Neuronal stem cell (in vitro differentiated cells): ENCODE data around the gene GPR143.

Experiments used
- DNase-seq: peaks from one replicate; pipeline ENCODE4 v3.0.0-alpha.2; 2013; ENCODE audit warnings: low spot score
- H2AFZ ChIP-seq: one replicate; pipeline ENCODE4 v1.6.1; 2013; ENCODE audit warnings: mild to moderate bottlenecking, low read length, inconsistent platforms
- H2AK5ac ChIP-seq: 2 replicates; pipeline ENCODE4 v1.6.1; 2013; ENCODE audit warnings: low read depth, mild to moderate bottlenecking, inconsistent platforms, low read length, moderate library complexity, mixed read lengths
- H2BK120ac ChIP-seq: 2 replicates; pipeline ENCODE4 v1.6.1; 2013; ENCODE audit warnings: low read depth, mild to moderate bottlenecking, inconsistent platforms, low read length, moderate library complexity, mixed read lengths
- H2BK12ac ChIP-seq: one replicate; pipeline ENCODE4 v1.6.1; 2013; ENCODE audit warnings: low read length, inconsistent platforms
- H2BK15ac ChIP-seq: 2 replicates; pipeline ENCODE4 v1.6.1; 2013; ENCODE audit warnings: mild to moderate bottlenecking, low read length, inconsistent platforms, mixed read lengths
- H2BK5ac ChIP-seq: one replicate; pipeline ENCODE4 v1.6.1; 2013; ENCODE audit warnings: inconsistent platforms, mild to moderate bottlenecking, low read length, moderate library complexity
- H3K14ac ChIP-seq: one replicate; pipeline ENCODE4 v1.6.1; 2013; ENCODE audit warnings: low read length, inconsistent platforms
- H3K18ac ChIP-seq: 2 replicates; pipeline ENCODE4 v1.6.1; 2013; ENCODE audit warnings: low read length, inconsistent platforms
- H3K23ac ChIP-seq: 2 replicates; pipeline ENCODE4 v1.6.1; 2013; ENCODE audit warnings: low read depth, mild to moderate bottlenecking, mixed read lengths, low read length, inconsistent platforms; ENCODE audit not compliant: poor library complexity
- H3K27ac ChIP-seq: replicated peaks from 3 replicates; pipeline ENCODE4 v1.5.1; 2013; ENCODE audit warnings: low read length, inconsistent platforms
- H3K27me3 ChIP-seq, 3 experiments: 2 replicates each; pipeline ENCODE4 v1.6.1; 2013; ENCODE audit warnings: low read length in 3 of 3, mild to moderate bottlenecking in 2 of 3, inconsistent platforms in 1 of 3, low read depth in 1 of 3, mixed read lengths in 1 of 3, moderate library complexity in 1 of 3; ENCODE audit not compliant: control insufficient read depth in 3 of 3, insufficient read depth in 3 of 3
- H3K36me3 ChIP-seq, 2 donors: replicated peaks in 1 of 2; 2 replicates each; pipeline ENCODE4 v1.6.1; 2013; ENCODE audit warnings: low read length in 2 of 2; ENCODE audit not compliant: control insufficient read depth in 2 of 2, insufficient read depth in 2 of 2
- H3K4ac ChIP-seq: 2 replicates; pipeline ENCODE4 v1.6.1; 2013; ENCODE audit warnings: inconsistent platforms, mild to moderate bottlenecking, low read length, moderate library complexity
- H3K4me1 ChIP-seq, 2 donors: 1 replicate in 1 of 2; 2 replicates in 1 of 2; pipeline ENCODE4 v1.6.1; 2013; ENCODE audit warnings: low read length in 2 of 2, low read depth in 1 of 2; ENCODE audit not compliant: control insufficient read depth in 2 of 2, insufficient read depth in 1 of 2
- H3K4me2 ChIP-seq: one replicate; pipeline ENCODE4 v1.6.1; 2013; ENCODE audit warnings: mild to moderate bottlenecking, low read length, inconsistent platforms; ENCODE audit not compliant: insufficient read depth, poor library complexity, severe bottlenecking
- H3K4me3 ChIP-seq, 2 donors: 2 replicates each; pipeline ENCODE4 v1.5.1; 2013; ENCODE audit warnings: low read length in 2 of 2, mild to moderate bottlenecking in 2 of 2, inconsistent platforms in 1 of 2, moderate library complexity in 1 of 2
- H3K79me1 ChIP-seq: one replicate; pipeline ENCODE4 v1.6.1; 2013; ENCODE audit warnings: low read depth, mild to moderate bottlenecking, inconsistent platforms, low read length, moderate library complexity
- H3K9ac ChIP-seq: one replicate; pipeline ENCODE4 v1.6.1; 2013; ENCODE audit warnings: mild to moderate bottlenecking, low read depth, low read length, inconsistent platforms; ENCODE audit not compliant: poor library complexity
- H3K9me3 ChIP-seq, 2 donors: replicated peaks in 1 of 2; 2 replicates each; pipeline versions ENCODE3 to v1.6.1; 2013; ENCODE audit warnings: low read length in 2 of 2, mild to moderate bottlenecking in 2 of 2, inconsistent platforms in 1 of 2, low read depth in 1 of 2, mixed read lengths in 1 of 2, moderate library complexity in 1 of 2; ENCODE audit not compliant: control insufficient read depth in 2 of 2, insufficient read depth in 1 of 2
- H4K8ac ChIP-seq: one replicate; pipeline ENCODE4 v1.6.1; 2013; ENCODE audit warnings: low read depth, mild to moderate bottlenecking, inconsistent platforms, low read length, moderate library complexity
- H4K91ac ChIP-seq: one replicate; pipeline ENCODE4 v1.6.1; 2013; ENCODE audit warnings: low read length, low read depth, mild to moderate bottlenecking, inconsistent platforms; ENCODE audit not compliant: poor library complexity
- WGBS, 2 donors: extraction: QIAGEN DNeasy Blood & Tissue Kit; methylation state at CpG; one replicate each; pipeline ENCODE4 v1.1.7; 2013; ENCODE audit warnings: missing lambda C conversion rate in 2 of 2, mixed read lengths in 1 of 2; ENCODE audit not compliant: insufficient read length in 2 of 2, insufficient replicate concordance in 1 of 2; ENCODE audit errors: extremely low coverage in 2 of 2; 5-methylcytosine and 5-hydroxymethylcytosine counted together

Gene GPR143

DNA sequence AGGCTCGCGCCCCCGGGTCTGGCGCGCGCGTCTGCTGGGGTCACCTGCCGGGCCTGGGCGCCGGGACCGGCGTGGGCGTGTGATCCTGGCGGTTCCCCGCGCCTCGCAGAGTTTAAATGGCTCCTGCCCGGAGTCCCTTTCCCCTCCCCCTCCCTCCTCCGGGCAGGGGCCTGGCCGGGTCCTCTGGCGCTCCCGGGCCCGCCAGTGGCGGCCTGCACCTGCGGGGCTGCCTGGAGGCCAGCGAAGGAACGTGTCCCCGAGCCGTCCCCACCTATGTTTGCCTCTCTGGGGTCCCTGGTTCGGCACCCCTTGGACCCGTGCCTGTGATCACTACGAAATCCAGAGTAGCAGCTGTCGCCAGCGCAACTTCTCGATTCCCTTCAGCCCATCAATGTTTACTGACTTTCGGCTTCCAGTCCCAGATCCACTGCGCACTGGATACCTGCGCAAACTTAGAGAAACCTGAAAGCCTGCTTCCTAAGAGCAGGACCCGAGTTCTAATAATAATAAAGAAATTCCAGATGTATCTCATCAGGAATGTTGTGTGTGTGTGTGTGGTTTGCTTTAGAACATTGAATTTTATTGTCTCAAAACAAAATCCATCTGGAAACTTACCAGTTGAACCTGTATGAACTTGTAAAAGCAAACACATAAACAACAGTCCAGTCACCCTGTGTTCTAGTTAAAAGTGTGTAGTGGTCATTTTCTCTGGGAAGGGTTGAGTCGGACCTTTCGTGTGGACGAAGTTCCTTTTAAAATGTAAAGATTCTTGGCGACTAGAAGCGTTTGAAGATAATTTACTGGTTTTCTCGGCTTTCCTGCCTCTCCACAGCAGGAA, 21.4 kb upstream of the GPR143 start:
- peaks cover 0 to 2% of the 10 kb centered on the region in 2 donors for H3K9me3 ChIP-seq
- peaks cover 4 to 17% of the 10 kb centered on the region in 2 donors for H3K4me1 ChIP-seq
- no peaks in the 10 kb centered on the region for H3K36me3 ChIP-seq
- H3K18ac ChIP-seq, result peak overlapping the region; percentile 80
- no peak overlapping the region for H3K14ac ChIP-seq
- no peak overlapping the region for H2BK5ac ChIP-seq
- no peak overlapping the region for H3K4ac ChIP-seq
- H3K27me3 ChIP-seq, result no peaks in the 10 kb centered on the region
- peak overlapping the region; percentile 48 for H3K4me2 ChIP-seq
- no peak overlapping the region for H2BK12ac ChIP-seq
- H4K91ac ChIP-seq, result no peak overlapping the region
- H3K23ac ChIP-seq, result no peak overlapping the region
- H3K27ac ChIP-seq, result peak overlapping the region; percentile 79
- no peaks in the 10 kb centered on the region for H3K79me1 ChIP-seq
- no peak for DNase-seq
- H2BK120ac ChIP-seq, result no peak overlapping the region
- H2AFZ ChIP-seq, result peak overlapping the region; percentile 81
- WGBS, 2 donors, result no CpG with 5 or more reads among the region's 45 CpGs
- peak overlapping the region; percentile 75 to 92 for H3K4me3 ChIP-seq
- no peak overlapping the region for H4K8ac ChIP-seq
- H2BK15ac ChIP-seq, result no peak overlapping the region
- H3K9ac ChIP-seq, result peak overlapping the region; percentile 83
- no peak overlapping the region for H2AK5ac ChIP-seq

DNA sequence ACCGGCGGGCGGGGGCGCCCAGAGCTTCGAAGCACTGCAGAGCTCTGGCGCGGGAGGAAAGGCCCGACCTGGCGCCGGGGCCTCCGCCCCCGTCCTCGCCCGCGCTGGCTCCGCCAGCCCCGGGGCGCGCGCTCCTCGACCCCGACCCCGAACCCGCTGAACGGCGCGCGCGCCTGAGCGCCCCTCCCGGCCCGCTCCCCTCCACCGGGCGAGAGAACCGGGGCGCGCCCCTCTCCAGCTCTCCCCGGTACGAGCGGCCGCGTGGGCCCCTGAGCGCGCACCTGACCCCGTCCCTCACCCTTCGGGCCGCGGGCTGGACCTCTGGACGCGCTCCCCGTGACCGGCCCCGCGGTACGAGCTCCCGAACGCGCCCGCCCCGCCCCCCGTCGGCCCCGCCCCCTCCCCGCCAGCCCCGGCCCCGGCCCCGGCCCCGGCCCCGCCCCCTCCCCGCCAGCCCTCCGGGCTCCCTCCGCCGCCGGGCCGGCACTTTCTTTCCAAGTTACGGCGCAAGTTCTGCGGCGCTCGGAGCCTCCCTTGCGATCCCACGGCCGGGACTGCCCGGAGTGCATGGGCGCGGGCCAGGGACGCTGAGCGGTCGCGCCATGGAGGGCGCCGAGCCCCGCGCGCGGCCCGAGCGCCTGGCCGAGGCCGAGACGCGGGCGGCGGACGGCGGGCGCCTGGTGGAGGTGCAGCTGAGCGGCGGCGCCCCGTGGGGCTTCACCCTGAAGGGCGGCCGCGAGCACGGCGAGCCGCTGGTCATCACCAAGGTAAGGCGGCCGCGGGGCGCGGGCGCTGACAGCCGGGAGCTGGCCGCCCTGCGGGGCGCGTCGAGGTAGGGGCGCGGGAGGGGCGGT, 20.5 kb upstream of the GPR143 start, which contains the start of gene SHROOM2:
Gene SHROOM2, plus strand, starts transcription at position 486 of the 854 bp plus-strand sequence. Its CDS starts 117 bp downstream, at position 603.
- Histone ChIP-seq H3K4ac (no peak within 1 kb of the TSS), H3K36me3 (no peaks in the 10 kb centered on the region), H2BK5ac (peak within 1 kb of the TSS; percentile 39), H3K27me3 (no peaks in the 10 kb centered on the region), H4K8ac (no peak within 1 kb of the TSS), H2AFZ (peak within 1 kb of the TSS; percentile 81), H3K27ac (peak within 1 kb of the TSS; percentile 79), H4K91ac (no peak within 1 kb of the TSS), H3K14ac (no peak within 1 kb of the TSS), H3K4me2 (peak within 1 kb of the TSS; percentile 54), H3K9ac (peak within 1 kb of the TSS; percentile 83), H3K4me3 (peak within 1 kb of the TSS; percentile 75 to 92), H2BK15ac (no peak within 1 kb of the TSS), H3K18ac (peak within 1 kb of the TSS; percentile 87), H3K23ac (no peak within 1 kb of the TSS), H3K4me1 (peaks cover 4 to 17% of the 10 kb centered on the region in 2 donors), H3K9me3 (peaks cover 0 to 2% of the 10 kb centered on the region in 2 donors), H2BK120ac (no peak within 1 kb of the TSS), H3K79me1 (no peaks in the 10 kb centered on the region), H2AK5ac (no peak within 1 kb of the TSS), H2BK12ac (no peak within 1 kb of the TSS)
- DNase-seq, result no peak
- no CpG with 5 or more reads among the region's 132 CpGs for WGBS, 2 donors

DNA sequence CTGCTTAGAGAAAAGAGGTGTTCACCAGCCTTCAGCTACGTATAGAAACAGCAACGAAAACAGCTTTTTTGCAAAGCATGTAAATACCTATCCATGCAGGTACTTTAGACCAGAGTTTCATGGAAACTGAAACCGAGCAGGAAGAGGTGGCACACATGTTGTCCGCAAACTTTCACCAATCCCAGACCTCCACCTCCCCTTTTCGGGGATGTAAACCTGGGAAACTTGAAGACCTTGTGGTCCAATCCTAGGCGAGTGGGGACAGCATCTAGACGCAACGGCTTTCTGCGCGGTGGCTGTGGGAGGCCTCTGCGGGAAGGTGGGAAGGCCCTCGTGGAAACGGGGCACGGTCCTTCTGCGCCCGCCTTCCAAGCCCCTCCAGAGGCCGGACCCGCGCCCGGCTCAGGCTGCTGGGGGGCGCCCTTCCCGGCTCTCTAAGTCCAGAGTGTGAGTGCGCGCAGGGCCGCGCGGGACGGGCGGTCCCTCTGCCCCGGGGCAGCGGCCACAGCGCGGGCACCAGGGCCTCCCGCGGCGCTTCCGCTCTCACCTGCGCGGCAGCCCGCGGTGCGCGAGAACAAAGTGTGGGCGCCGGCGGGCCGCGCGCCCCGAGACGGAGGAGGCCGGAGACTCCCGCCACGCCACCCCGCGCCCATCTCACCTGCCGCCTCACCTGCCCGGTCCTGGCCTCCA, 19.8 kb upstream of the GPR143 start:
- H3K14ac ChIP-seq, result no peak overlapping the region
- H2BK12ac ChIP-seq, result no peak overlapping the region
- H3K4me3 ChIP-seq, result peak overlapping the region; percentile 75 to 88
- peak overlapping the region; percentile 78 for H2AFZ ChIP-seq
- no peak overlapping the region for H3K23ac ChIP-seq
- H3K79me1 ChIP-seq, result no peaks in the 10 kb centered on the region
- peaks cover 0 to 2% of the 10 kb centered on the region in 2 donors for H3K9me3 ChIP-seq
- no CpG with 5 or more reads among the region's 58 CpGs for WGBS, 2 donors
- no peak overlapping the region for H2BK15ac ChIP-seq
- peak overlapping the region; percentile 54 for H3K4me2 ChIP-seq
- H2AK5ac ChIP-seq, result no peak overlapping the region
- DNase-seq, result no peak
- no peaks in the 10 kb centered on the region for H3K36me3 ChIP-seq
- no peak overlapping the region for H4K8ac ChIP-seq
- H3K27me3 ChIP-seq, result no peaks in the 10 kb centered on the region
- no peak overlapping the region for H4K91ac ChIP-seq
- H3K18ac ChIP-seq, result peak overlapping the region; percentile 87
- no peak overlapping the region for H3K27ac ChIP-seq
- peak overlapping the region; percentile 60 for H3K9ac ChIP-seq
- no peak overlapping the region for H2BK120ac ChIP-seq
- H2BK5ac ChIP-seq, result peak overlapping the region; percentile 39
- peaks cover 4 to 17% of the 10 kb centered on the region in 2 donors for H3K4me1 ChIP-seq
- H3K4ac ChIP-seq, result no peak overlapping the region
